Astrocyte of the hippocampus (primary cell): ENCODE measurements around the gene LAMA4.

Experiments used
- DNase-seq: peaks from one replicate; pipeline ENCODE4 v3.0.0; 2011; ENCODE audit warnings: low read depth, low spot score

LAMA4 gene

DNA sequence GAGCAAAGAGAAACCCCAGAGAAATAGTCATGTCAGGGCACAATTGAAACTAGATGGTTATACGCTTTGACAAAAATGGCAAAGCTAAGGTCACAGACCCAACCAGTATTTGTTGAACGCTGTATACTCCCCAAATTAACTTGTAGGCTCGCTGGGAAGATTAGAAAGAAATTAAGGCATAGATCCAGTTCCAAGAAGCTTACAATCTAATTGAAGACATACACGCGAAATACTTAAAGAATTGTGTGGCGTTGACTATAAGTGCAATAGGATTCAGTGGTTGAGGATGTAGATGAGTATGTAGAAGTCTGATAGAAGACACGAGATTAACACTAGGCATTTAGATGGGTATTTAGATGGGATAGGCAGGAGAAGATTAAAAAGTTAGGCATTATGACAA, 166.5 kb downstream of the LAMA4 start:
- DNase-seq, result no peak

GRCh38 chr6:112087136-112087911, 167.0 kb downstream of the LAMA4 start, which contains the start of the genes FAM229B and TUBE1:
Gene FAM229B (plus strand): TSS chr6:112087591. CDS start chr6:112099284, 11,693 bp downstream.
Gene TUBE1 (minus strand): TSS chr6:112087482. CDS start chr6:112087434, 48 bp downstream.
- DNase-seq, result peak; percentile 98

- DNase-seq, result peak; percentile 54
Measured at GRCh38 chr6:112086744-112087135, 167.6 kb downstream of the LAMA4 start.

DNA sequence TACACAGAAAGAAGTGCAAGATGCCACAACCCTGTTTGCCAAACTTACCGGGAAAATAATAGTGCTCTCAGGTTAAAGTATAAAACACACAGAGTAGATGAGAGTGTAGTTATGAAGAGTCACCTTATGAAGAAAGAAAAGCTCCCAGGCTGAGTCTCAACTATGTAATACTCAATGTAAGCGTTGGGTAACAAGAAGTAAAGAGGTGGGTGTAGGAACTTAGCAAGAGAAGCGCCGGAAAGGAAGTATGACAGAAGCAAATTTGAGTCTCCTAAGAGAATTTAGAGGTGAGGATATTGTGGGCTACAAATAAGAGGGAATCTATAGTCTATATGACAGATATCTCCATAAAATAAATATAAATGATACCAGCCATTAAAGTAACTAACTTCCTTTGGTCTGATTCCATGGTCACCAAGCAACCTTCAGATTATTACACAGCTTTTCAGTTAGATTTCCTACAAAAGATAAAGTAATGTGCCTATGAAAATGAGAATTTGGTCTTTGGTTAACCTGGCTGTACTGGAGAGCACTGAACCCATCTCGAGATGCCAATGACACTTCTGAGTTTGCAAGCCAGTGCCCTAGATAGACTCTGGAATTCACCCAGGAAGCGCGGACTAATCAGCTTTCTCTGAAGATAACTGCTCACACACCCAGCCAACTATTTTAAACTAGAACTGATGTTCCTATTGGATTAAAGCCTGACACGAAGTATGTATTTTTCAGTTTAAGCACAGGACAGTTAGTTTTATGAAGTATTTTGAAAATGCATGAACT, 168.9 kb downstream of the LAMA4 start:
- DNase-seq, result no peak

DNA sequence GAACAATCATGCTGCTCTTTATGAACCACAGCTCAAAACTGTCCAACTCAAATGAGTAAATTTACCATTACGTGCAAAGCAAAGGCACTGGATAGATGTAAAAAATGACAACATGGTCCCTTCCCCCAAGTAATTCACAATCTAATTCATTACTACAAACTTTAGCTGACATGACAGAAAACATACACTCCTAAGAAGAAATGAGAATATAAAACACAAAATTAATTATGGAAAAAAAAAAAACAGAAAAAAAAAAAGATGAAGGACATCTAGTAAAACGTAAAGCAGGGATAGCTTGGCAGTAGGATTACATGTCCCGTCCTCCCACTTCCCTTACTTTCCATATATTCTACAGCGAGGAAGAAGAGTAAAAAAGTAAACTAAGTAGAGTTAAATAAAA, 172.8 kb downstream of the LAMA4 start:
- DNase-seq, result no peak

DNA sequence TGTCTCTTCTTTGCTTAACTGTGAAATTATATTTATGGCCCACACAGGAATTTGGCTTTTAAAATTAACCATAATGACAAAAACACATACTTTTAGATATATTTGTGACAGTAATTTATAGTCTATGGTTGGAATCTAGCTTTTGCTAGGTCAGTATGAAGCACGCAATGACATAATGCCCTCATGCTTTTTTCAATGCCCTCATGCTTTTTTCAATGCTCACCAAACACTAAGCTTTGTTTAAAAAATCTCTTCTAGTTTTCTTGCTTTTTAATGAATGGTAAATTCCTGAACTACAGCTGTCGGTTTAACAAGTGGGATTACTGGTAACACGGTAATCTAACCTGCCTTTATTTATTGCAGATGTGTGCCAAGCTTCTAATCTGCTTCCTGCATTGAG, 187.8 kb downstream of the LAMA4 start:
- no peak for DNase-seq

GRCh38 chr6:112065426-112065986, 188.9 kb downstream of the LAMA4 start:
- no peak for DNase-seq

DNA sequence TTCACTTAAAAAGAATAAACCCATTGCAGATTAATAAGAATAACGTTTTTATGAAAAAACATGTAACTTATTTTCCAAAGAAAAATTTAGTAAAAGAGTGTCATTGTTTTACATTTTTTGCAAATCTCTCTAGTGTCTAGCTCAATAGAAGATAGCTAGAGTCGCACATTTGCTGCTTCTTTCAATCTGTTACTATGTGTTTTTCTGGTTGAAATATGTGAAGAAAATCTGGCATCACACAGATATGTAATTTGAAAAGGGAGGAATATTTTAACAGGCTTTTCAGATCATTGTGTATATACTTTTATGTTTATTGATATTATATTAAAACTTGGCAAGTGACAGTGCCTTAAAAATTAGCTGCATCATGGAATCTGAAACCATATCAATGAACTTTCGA, 191.4 kb downstream of the LAMA4 start:
- no peak for DNase-seq

- peak; percentile 22 for DNase-seq
Measured at GRCh38 chr6:112061605-112062004, 192.8 kb downstream of the LAMA4 start.
